Activated T-helper 17 cell treated with anti-CD3 and anti-CD28 coated beads, Interleukin-2, amount 50 U/mL, for 72 hours (primary cell): ENCODE results near the gene RCE1. TPM values are rescaled to one million over a fixed set of nuclear protein-coding genes. Genes with fewer than 3 reads are reported as not detected.

Experiments used
- ATAC-seq: fragments of 150-1000 bp; cut with Tn5 transposase; replicated peaks from 2 replicates; pipeline ENCODE4 v1.10.0; 2021; ENCODE audit warnings: mild to moderate bottlenecking, moderate library complexity
- H3K27ac Mint-ChIP-seq: one replicate; pipeline ENCODE4 v1.8.0; 2022; ENCODE audit warnings: mixed read lengths
- H3K27me3 Mint-ChIP-seq: one replicate; pipeline ENCODE4 v1.8.0; 2022; ENCODE audit warnings: mixed read lengths
- H3K36me3 Mint-ChIP-seq: one replicate; pipeline ENCODE4 v1.8.0; 2022; ENCODE audit warnings: low read depth, mild to moderate bottlenecking, mixed read lengths
- H3K4me1 Mint-ChIP-seq: one replicate; pipeline ENCODE4 v1.8.0; 2022; ENCODE audit warnings: mixed read lengths
- H3K4me3 Mint-ChIP-seq: one replicate; pipeline ENCODE4 v1.8.0; 2022; ENCODE audit warnings: mild to moderate bottlenecking, mixed read lengths
- H3K9me3 Mint-ChIP-seq: one replicate; pipeline ENCODE4 v1.8.0; 2022; ENCODE audit warnings: mixed read lengths
- total RNA-seq, 2 donors: library from RNA; stranded (reverse); gene quantifications; one replicate each; pipeline ENCODE4 v1.2.3, GENCODE V29; 2022

Gene RCE1
- total RNA-seq, 2 donors from 2014 or later: 27.2 to 31.4 TPM

DNA sequence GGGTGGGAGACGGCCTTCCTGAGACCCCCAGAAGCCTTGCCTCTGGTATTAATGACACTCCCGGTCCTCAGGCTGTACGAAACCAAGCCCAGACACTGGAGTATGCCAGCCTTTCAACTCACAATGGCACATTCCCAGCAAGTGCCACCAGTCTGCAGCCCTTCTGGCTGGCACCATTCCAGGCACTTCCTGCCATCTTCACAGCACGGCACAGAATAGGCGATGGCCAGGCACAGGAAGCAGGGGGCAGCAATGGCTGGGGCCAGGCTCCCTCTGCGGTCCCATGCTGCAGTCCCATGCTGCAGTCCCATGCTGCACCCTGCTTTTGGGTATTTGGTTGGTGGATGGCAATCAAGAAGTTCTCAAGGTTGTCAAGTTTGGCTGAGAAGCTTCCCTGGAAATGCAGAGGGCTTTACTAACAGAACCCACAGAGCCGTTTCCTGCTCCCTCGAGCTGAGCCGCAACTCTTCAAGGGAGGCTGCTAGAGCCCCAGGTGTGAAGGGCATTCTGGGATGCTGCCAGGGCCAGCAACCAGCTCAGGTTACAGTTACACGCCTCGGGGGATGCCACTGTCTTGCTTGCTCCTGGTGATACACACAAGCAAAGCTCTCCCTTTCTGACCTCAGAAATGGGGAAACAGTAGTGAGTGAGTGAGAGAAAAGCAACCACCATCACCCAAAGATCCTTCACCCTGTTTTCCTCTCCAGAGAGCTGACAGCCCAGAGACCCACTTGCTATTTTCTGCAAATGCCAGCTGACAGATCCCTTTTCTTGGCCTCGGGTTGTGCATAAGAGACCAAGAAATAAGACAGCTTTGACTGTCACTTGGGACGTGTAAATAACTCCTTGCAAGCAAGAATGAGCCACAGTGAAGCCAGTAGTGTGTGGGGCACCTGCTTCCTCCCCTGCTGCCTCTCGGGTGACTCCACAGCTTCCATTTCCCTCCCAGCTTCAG is 37.5 kb downstream of the RCE1 start:
- no peaks in the 10 kb centered on the region for H3K27me3 Mint-ChIP-seq
- H3K4me3 Mint-ChIP-seq: no peak overlapping the region
- no peak for ATAC-seq
- H3K9me3 Mint-ChIP-seq: no peaks in the 10 kb centered on the region
- H3K4me1 Mint-ChIP-seq: no peaks in the 10 kb centered on the region
- H3K36me3 Mint-ChIP-seq: no peaks in the 10 kb centered on the region
- H3K27ac Mint-ChIP-seq: no peak overlapping the region

DNA sequence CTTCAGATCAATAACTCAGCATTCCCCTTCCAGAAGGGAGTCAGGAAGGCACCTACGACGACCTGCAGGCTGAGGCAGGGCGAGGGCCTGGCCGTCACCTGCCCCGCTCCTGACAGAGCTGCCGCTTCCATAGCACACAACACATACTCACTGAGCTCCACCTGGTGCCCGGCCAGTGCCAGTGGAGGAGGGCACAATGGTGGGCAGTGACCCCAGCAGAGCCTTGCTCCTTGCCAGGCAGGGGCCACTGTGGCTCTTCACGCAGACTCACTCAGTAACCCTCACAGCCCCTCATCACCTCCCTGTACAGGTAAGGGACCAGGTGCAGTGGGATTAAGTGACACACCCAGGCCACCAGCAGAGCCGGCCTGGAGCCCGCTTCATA is 38.2 kb downstream of the RCE1 start:
- H3K4me1 Mint-ChIP-seq: no peaks in the 10 kb centered on the region
- no peaks in the 10 kb centered on the region for H3K9me3 Mint-ChIP-seq
- ATAC-seq: no peak
- no peaks in the 10 kb centered on the region for H3K27me3 Mint-ChIP-seq
- no peak overlapping the region for H3K4me3 Mint-ChIP-seq
- no peaks in the 10 kb centered on the region for H3K36me3 Mint-ChIP-seq
- no peak overlapping the region for H3K27ac Mint-ChIP-seq

DNA sequence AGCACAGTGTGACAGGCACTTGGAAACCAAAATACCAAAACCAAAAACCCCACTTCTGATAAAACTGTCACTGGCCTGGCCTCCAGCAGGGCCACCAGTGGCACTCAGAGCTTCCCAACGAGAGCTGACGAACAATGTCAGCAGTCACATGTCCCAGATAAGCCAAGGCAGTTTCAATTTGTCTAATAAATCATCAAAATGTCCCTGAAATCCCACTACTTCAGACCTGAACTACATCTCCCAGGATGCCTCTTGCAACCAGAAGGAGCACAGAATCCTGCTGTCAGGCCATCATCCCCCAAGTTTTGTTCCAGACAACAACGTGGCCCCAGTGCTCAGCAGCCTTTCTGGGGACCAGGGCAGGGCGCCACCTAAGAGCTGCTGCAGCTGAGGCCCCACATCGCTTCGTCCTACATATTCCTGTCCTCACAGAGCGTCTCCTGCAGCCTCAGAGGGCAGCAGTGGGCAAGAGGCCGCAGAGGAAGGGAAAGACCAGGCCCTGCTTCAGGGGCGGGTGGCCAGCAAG is 38.7 kb downstream of the RCE1 start:
- no peak overlapping the region for H3K27ac Mint-ChIP-seq
- no peak overlapping the region for H3K4me3 Mint-ChIP-seq
- H3K36me3 Mint-ChIP-seq: no peaks in the 10 kb centered on the region
- ATAC-seq: no peak
- no peaks in the 10 kb centered on the region for H3K4me1 Mint-ChIP-seq
- no peaks in the 10 kb centered on the region for H3K27me3 Mint-ChIP-seq
- no peaks in the 10 kb centered on the region for H3K9me3 Mint-ChIP-seq

DNA sequence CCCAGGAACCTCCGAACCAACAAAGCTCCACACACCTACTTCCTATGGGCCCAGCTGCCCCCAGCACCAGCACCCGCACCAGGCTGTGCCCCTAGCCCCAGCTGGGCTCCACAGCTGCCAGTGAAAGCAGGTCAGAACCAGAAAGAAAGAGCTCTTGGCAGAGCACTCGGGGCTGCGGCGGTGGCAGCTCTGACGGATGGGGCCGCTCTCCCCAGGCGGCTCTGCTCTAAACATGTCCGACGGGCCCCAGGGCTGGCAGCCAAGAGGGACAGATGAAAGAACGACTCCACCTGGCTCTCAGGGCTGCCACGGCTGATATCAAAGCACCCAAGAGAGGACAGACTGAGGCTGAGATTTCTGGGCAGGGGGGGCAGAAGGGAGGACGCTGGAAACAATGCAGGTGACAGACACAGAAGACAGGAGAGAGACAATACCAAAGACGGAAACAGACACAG is 39.3 kb downstream of the RCE1 start:
- no peaks in the 10 kb centered on the region for H3K36me3 Mint-ChIP-seq
- H3K27me3 Mint-ChIP-seq: no peaks in the 10 kb centered on the region
- no peak for ATAC-seq
- H3K27ac Mint-ChIP-seq: no peak overlapping the region
- no peaks in the 10 kb centered on the region for H3K9me3 Mint-ChIP-seq
- no peaks in the 10 kb centered on the region for H3K4me1 Mint-ChIP-seq
- no peak overlapping the region for H3K4me3 Mint-ChIP-seq

DNA sequence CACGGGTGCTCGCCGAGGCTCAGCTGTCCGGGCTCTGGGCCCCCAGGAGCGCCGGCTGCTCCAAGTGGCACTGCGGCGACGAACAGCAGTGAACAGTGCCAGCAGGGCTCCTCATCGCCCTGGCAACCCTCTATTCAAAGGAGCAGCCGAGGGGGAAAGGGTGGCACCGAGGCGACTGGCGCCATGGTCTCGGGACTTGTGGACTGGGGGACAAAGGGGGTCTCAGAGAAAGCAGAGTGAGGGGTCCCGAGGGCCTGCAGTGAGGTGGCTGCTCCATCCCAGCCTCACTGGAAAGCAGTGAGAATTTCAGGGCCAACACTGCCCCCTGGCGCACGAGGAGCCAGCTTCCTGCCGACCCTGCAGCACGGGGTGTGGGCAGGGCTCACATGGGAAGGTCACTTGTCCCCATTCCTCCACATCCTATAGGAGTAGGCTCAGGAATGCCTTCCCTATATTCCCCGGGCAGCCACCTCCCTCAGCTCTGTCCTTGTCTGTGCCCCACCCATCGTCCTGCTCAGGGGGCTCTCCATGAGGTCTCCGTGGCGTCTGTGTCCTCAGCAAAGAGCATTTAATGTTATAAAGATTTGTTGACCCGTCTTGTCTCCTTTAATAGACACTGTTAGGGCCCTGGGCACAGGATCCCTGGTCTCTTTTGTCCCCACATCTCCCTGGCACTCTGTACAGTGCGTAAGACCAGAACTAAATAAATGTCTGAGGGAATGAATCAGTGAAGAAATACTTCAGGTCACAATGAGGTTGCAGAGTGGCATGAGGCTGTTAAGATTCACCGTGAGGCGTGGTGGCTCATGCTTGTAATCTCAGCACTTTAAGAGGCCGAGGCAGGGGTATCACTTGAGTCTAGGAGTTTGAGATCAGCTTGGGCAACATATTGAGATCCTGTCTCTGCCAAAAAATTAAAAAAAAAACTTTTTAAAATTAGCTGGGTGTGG is 40.0 kb downstream of the RCE1 start:
- Mint-ChIP-seq H3K4me1 (no peaks in the 10 kb centered on the region), H3K9me3 (no peaks in the 10 kb centered on the region), H3K27ac (no peak overlapping the region), H3K4me3 (no peak overlapping the region), H3K36me3 (no peaks in the 10 kb centered on the region), H3K27me3 (no peaks in the 10 kb centered on the region)
- ATAC-seq: peak; percentile 77

DNA sequence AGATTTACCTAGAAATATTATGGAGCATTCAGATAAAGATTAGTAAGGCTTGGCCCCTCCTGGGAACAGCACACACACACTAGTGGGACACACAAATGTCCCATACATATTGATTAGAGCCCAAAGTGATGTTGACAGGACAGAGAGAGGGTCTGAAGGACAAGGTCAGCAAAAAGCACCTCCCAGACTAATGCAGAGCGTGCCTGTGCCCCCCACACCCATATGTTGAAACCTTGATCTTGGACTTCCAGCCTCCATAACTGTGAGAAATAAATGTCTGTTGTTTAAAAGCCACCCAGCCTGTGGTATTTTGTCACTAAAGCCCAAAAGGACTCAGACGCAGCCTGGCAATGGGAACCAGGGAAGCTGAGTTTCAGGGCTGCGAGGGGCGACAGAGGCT is 41.2 kb downstream of the RCE1 start:
- Mint-ChIP-seq H3K9me3 (no peaks in the 10 kb centered on the region), H3K27me3 (no peaks in the 10 kb centered on the region), H3K4me1 (no peaks in the 10 kb centered on the region), H3K27ac (no peak overlapping the region), H3K36me3 (no peaks in the 10 kb centered on the region), H3K4me3 (no peak overlapping the region)
- no peak for ATAC-seq

DNA sequence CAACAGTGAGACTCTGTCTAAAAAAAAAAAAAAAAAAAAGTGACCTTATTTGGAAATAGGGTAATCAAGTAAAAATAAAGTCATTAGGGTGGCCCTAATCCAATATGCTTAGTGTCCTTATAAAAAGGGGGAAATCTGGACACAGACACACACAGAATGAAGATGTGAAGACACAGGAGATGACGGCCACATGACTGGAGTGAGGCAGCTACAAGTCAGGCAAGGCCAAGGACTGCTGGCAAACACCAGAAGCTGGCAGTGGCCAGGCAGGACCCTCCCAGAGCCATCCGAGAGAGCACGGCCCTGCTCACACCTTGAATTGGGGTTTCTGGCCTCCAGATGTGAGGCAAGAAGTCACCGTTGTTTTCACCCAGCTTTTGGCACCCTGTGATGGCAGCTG is 42.2 kb downstream of the RCE1 start:
- H3K36me3 Mint-ChIP-seq: no peaks in the 10 kb centered on the region
- no peaks in the 10 kb centered on the region for H3K27me3 Mint-ChIP-seq
- no peak overlapping the region for H3K27ac Mint-ChIP-seq
- H3K4me1 Mint-ChIP-seq: no peaks in the 10 kb centered on the region
- no peaks in the 10 kb centered on the region for H3K9me3 Mint-ChIP-seq
- no peak overlapping the region for H3K4me3 Mint-ChIP-seq
- no peak for ATAC-seq

DNA sequence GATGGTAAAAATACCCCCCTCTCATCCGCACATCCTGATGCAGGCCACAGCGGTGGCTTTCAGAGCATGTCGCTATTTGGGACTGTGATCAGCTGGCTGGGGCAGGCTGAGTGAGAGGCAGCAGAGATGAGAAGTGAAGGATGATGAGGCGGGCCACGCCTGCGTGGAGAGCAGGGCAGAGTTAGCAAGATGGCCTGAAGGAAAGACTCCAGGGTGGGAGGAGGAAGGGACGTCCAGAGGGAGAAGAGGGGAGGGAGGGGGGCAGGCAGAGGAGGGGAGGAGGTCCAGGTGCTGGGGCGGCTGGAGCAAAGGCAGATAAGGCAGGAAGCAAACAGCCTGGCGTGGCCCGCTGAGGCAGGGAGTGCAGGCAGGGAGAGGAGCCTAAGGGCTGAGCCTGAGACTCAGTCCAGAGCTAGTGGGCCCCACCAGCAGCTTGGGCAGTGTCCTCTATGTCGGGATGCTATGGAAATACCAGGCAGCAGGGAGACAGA is 42.8 kb downstream of the RCE1 start:
- H3K27ac Mint-ChIP-seq: no peak overlapping the region
- H3K4me3 Mint-ChIP-seq: no peak overlapping the region
- no peaks in the 10 kb centered on the region for H3K36me3 Mint-ChIP-seq
- H3K27me3 Mint-ChIP-seq: no peaks in the 10 kb centered on the region
- H3K4me1 Mint-ChIP-seq: no peaks in the 10 kb centered on the region
- H3K9me3 Mint-ChIP-seq: no peaks in the 10 kb centered on the region
- no peak for ATAC-seq

DNA sequence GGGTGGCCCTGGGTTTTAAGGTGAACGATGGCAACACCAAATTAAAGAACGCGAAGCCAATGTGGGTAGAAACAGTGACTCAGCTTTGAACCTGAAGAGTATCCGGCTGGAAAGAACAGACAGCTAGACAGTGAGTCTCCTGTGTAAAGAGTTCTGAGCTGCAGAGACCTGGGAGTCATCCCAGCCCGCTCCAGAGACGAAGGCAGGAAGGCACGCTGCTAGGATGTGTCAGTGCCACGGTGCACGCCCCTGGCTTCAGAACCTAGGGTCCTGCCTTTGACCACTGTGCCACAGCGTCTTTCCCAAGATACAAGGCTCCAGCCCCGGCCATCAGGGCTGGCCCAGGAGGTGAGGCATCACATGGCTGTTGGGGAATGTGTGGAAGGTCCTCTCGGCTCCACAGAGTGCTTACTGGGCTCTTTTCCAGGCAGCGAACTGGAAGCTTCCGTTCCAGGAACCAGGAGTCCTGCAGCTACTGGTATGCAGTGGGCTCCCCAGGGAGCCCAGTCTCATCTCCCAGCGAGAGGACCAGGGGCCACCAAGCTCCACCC is 43.5 kb downstream of the RCE1 start:
- Mint-ChIP-seq H3K27ac (no peak overlapping the region), H3K4me1 (peaks cover 2% of the 10 kb centered on the region), H3K36me3 (no peaks in the 10 kb centered on the region), H3K4me3 (no peak overlapping the region), H3K9me3 (no peaks in the 10 kb centered on the region), H3K27me3 (no peaks in the 10 kb centered on the region)
- ATAC-seq: no peak

DNA sequence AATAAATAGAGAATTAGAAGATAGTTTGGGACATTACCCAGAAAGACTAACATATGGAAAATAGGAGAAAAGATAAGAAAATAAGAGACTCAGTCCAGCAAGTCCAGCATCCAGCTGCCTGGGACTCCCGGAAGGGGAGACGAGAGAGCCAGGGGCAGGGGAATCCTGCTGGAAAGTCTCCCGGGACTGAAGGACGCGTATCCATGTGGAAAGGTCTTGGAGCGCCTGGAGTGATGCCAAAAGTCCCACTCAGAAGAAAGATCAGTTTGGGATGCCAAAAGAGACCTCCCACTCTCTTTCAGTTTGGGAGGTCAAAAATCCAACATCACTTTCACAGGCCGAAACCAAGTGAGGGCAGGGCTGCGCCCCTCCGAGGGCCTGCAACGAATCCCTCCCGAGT is 44.3 kb downstream of the RCE1 start:
- H3K36me3 Mint-ChIP-seq: no peaks in the 10 kb centered on the region
- no peaks in the 10 kb centered on the region for H3K27me3 Mint-ChIP-seq
- no peak overlapping the region for H3K27ac Mint-ChIP-seq
- ATAC-seq: no peak
- peaks cover 10% of the 10 kb centered on the region for H3K4me1 Mint-ChIP-seq
- peaks cover 4% of the 10 kb centered on the region for H3K9me3 Mint-ChIP-seq
- no peak overlapping the region for H3K4me3 Mint-ChIP-seq

DNA sequence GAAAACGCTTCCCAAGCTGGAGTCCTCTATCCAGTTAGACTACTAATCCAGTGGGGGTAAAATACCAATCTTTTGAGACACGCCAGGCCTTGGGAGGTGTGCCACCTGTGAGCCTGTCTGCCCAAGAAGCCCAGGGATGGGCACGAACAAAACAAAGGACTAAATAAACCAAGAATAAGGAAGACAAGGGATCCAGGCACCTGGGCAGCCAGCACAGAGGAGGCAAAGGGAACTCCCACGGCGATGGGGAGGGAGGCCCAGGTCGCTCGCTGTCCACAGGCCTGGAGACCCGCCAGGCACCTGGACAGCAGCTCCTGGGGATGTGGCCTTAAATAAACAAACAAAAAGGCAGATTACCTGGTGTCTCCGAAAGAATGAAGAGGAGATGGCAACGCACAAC is 45.0 kb downstream of the RCE1 start:
- H3K9me3 Mint-ChIP-seq: peaks cover 4% of the 10 kb centered on the region
- ATAC-seq: no peak
- no peaks in the 10 kb centered on the region for H3K36me3 Mint-ChIP-seq
- H3K4me3 Mint-ChIP-seq: no peak overlapping the region
- H3K27me3 Mint-ChIP-seq: no peaks in the 10 kb centered on the region
- peaks cover 10% of the 10 kb centered on the region for H3K4me1 Mint-ChIP-seq
- peak overlapping the region; percentile 32 for H3K27ac Mint-ChIP-seq

DNA sequence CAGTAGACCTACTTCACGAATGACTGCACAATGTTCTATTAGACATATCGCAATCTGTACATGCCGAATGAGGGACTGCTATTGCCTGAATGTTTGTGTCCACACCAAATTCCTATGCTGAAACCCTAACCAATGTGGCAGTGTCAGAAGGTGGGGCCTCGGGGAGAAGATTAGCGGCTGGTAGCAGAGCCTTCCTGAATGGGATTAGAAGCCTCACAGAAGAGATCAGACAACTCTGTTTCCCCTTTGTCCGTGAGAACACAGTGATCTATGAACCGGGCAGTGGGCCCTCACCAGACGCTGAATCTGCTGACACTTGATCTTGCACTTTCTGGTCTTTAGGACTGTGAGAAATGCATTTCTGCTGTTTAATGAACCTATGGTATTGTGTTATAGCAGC is 46.7 kb downstream of the RCE1 start:
- Mint-ChIP-seq H3K4me1 (peaks cover 10% of the 10 kb centered on the region), H3K4me3 (no peak overlapping the region)
- ATAC-seq: no peak

DNA sequence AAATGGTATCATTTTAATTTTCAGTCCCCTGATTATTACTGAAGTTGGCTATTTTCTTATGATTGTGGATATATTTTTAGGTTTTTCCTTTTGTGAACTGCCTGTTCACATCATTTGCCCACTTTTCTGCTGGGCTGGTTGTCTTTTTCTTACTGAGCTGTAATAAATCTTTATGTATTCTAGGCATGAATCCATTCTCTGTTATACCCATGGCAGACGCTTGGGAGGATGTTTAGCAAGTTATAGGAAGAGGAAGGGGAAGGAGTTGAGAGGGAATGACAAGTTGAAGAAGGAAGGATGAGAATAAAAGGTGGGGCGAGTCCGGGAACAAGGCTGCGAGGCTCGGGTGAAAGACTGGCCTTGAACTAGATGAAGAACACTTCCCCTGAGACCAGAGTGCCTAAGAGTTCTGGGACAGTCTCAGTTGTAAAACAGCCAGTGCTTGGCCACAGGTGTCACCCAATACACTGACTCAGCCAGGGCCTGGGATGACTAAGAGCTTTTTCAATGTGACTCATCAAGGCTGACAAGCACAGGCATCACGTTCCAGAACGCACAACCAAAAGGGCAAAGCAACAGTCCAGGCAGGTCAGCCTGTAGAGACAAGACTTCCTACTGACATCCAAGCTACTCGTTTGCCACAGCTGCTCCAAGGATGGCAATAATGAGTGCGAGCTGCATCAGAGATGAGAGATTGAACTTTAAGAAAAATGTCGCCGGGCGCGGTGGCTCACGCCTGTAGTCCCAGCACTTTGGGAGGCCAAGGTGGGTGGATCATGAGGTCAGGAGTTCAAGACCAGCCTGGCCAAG is 48.8 kb downstream of the RCE1 start:
- Mint-ChIP-seq H3K27me3 (no peaks in the 10 kb centered on the region), H3K4me3 (peak overlapping the region; percentile 59)

More for the DNA sequence above, 46.7 kb downstream of the RCE1 start:
- no peaks in the 10 kb centered on the region for H3K27me3 Mint-ChIP-seq
- H3K27ac Mint-ChIP-seq: no peak overlapping the region
- peaks cover 4% of the 10 kb centered on the region for H3K9me3 Mint-ChIP-seq
- no peaks in the 10 kb centered on the region for H3K36me3 Mint-ChIP-seq

More for the DNA sequence above, 48.8 kb downstream of the RCE1 start:
- Mint-ChIP-seq H3K4me1 (peaks cover 10% of the 10 kb centered on the region), H3K27ac (peak overlapping the region; percentile 68), H3K9me3 (peaks cover 4% of the 10 kb centered on the region), H3K36me3 (no peaks in the 10 kb centered on the region)
- ATAC-seq: peak; percentile 100
